Stimulated activated CD4-positive, alpha-beta T cell treated with anti-CD3 and anti-CD28 coated beads, Interleukin-1b, Interleukin-23, amount 100 ng/mL, for 24 hours (primary cell): ENCODE measurements around the gene CPNE5.

Experiments used
- DNase-seq, 4 experiments: peaks; one replicate each; pipeline ENCODE4 v3.0.0-alpha.2; 2020; ENCODE audit warnings: low read depth in 4 of 4, low spot score in 1 of 4

Gene CPNE5

DNA sequence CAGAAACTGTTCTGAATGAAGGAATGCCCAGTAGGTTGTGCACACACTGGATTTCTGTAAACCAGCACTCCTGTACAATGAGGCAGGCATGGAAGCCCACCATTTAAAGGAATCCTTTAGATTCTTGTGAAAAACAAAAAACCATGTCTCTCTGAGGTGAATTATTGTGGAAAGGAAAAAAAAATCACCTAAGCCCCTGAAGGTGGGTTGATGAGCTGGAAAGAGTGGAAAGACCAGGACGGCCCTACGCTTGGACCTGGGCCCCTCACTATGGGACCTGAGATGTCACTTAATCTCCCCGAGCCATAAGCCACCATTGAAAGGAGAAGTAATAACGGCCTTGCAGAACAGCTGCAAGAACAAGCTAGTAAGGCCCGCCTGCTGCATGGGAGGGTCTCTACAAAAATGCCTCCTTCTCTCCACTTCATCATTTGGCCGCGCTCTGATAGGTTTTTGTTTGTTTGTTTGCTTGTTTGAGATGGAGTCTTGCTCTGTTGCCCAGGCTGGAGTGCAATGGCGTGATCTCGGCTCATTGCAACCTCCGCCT, 72.8 kb downstream of the CPNE5 start:
- DNase-seq: no peak

DNA sequence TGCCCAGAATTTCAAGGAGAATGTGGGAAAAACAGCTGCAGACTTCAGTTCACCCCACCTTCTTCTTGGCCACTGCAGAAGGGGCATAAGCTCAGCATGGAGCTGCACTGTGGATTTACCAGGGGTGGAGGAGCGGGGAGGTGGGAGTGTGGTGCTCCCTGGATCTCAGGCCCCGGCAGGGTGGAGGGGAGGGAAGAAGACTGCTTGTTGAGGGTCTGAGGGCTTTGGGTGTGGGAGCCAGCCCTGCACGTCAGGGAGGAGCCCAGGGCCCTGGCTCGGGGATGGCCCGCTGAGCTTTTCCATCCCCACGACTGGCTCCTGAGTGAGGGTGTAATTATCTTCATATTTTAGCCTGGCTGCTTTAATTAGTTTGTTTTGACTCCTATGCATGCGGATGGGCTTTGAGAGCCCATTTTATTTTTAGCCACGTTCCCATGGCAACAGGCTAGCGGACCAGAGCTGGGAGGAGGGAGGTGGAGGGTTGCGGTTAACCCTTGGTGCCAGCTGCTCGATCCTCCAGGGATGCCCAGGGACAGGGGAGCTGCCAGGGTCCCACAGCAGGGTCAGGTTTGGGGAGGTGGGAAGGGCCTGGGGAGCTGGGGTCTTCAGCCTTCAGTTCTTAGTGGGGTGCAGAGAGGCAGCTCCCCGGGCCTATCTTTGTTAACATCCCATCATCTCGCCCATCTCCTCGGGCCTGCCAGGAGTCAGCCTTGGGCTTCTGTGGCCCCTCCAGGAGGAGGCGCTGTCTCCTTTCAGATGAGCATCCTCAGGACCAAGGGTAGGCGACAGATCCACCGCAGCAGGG, 73.4 kb downstream of the CPNE5 start:
- DNase-seq: peak; percentile 59 to 77 (median 66)

DNA sequence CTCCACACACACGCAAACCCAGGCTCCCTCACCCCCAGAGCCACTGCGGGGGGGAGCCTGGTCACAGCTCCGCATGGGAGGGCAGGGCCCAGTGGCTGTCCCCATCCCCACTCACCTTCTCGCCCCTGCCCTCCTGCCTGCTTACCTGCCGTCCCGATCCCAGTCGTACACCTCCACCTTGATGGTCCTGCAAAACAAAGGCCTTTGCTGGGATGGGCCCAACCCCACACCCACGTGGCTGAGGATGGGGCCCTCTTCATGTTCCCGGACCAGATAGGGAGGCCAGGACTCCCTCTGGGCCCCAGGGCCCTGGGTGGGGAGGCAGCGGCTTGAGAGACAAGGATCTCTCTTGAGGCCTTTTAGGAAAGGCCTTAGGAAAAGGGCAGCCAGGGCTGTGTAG, 74.1 kb downstream of the CPNE5 start:
- no peak for DNase-seq

DNA sequence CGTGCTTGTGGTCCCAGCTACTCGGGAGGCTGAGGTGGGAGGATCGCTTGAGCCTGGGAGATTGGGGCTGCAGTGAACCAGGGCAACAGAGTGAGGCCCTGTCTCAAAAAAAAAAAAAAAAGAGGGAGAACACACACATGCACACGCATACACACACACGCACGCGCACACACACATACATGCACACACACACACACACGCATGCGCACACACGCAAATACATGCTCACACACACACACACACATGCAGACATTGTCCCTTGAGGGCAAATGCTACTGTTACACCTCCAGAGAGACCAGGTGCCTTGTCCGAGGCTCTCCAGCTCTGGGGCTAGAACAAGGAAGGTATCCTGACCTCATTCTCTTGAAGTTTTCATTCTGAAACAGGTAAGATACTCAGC, 77.1 kb downstream of the CPNE5 start:
- no peak for DNase-seq

DNA sequence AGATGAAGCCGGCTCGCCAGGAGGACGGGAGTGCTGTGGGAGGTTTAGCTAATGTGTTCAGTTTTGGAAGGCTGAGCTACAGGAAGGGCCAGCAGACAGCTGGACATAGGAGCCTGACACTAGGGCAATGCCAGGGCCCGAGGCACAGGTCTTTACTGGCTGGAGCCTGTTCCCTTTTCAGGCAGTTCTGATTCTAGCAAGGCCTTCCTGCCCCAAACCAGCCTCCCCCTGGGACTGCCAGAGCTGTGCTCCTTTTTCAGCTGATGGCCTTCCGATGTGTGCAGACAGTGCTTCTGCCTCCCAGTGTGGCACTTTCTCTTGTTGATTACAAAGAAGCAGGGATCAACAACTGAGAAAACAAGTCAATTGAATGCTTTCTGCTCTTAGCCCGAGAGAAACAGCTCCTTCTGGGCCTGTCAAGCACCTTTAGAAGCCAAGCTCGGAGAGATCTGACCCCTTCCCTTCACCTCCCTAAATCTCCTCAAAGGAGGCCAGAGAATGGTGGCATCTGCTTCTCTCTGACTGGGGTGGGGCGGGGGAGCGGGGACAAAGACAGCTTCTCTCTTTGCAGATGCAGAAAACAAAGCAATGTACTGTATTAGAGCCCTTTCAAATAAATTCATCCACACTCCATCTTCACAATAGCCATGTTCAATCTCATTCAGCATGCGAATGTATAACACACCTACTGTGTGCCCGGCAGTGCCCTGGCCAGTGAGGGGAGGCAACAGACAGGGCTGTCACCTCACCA, 78.4 kb downstream of the CPNE5 start:
- no peak for DNase-seq

DNA sequence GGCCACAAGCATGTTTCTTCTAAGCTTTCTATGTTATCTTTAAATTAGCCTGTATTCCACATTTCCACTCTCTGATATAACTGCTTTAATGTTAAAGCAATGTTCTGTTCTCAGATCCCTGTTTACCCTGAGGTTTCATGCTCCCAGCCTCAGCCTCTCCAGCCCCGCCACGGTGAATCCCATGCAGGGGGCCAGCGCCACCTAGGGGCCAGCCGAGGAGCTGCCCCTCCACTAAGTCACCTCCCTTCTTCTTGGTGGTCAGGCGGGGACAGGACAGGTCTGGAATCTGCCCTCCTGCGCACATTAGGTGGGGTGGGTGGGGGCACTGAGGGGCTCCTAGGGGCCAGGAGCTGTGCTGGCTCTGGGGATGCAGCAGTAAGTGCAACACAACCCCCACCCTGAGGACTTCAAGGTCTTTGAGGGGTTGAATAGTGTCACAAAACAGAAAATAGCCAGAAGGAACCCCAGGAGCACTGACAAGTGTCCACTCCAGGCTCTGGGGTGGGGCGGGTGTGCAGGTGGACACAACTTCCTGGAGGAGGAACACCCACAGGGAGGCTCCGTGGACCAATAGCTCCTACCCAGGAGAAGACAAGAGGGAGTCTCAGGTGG, 80.0 kb downstream of the CPNE5 start:
- DNase-seq: peak; percentile 63 to 72 (median 70)

DNA sequence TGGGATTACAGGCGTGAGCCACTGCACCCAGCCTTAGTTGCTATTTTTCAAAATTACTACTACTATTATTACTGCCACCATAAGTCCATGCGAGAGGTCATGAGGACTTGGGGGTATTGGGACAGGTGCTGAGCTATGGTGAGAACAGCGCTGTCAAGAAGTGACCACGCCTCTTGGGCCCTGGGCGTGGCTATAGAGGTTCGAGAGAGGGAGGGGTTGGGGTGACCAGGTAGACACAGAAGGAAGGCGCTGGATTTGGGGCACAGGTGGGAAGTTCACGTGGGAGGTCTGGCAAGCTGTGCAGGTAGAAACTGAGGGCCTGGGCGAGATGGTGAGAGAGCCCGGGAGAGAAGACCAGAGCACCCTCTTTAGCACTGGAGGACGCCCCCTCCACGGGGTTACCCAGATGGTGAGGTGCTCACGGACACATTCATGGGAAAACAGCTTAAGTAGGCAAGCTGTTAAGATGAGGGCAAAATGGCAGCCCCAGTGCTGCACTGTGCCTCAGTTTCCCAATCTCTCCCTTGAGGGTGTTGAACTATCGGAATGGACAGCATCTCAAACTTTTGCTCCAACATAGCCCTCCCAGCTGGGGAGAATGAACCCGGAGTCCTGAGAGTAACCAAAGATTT, 80.6 kb downstream of the CPNE5 start:
- no peak for DNase-seq

DNA sequence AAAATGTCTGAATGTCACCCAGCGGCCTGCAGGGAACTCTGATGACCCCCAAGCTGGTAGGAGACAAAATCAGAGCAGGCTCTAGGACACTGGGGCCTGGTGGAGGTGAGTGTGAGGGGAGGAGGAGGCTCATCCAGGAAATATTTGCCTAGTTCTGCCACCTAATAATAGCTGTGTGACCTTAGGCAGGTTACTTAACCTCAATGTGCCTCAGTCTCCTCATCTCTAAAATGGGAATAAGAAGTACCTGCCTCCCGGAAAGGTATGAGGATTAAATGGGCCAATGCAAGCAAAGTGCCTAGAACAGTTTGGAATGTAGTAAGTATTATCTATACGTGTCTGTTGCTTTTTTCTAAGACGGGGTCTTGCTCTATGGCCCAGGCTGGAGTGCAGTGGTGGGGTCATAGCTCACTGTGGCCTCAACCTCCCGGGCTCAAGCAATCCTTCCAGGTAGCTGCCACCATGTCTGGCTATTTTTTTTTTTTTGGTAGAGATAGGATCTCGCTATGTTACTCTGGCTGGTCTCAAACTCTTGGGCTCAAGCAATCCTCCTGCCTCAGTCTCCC, 81.2 kb downstream of the CPNE5 start:
- no peak for DNase-seq

DNA sequence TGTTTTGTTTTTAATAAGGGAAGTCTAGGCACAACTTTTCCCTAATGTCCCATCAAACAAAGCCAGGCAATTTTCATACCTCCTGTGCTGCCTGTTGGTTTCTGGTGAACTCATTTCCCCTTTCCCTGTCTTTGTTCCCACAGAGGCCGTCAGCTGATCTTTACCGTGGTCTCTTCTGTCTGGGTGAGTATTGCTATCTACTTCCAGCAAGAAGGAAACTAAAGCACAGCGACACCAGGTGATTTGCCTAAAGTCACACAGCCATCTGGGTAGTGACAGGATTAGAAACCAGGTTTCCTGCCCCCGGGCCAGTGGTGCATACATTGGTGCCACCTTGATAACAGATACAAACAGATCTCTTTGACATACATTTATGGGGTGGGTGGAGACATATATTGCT, 82.0 kb downstream of the CPNE5 start:
- DNase-seq: no peak

DNA sequence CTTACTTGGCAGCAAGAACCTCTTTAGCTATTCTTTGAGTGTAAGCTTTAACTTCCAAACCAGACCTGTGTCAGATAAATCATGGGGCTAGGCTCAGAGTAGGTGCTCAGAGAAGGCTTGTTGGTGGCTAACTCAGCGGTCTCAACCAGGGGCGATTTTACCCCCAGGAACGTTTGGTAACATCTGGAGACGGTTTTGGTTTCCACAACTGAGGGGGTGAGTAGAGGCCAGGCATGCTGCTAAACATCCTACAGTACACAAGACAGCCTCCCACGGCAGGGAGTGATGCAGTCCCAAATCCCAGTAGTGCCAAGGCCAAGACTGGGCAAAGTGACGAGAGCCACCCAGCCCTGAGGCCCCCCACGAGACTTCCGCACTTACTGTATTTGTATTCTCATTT, 82.5 kb downstream of the CPNE5 start:
- DNase-seq: no peak

DNA sequence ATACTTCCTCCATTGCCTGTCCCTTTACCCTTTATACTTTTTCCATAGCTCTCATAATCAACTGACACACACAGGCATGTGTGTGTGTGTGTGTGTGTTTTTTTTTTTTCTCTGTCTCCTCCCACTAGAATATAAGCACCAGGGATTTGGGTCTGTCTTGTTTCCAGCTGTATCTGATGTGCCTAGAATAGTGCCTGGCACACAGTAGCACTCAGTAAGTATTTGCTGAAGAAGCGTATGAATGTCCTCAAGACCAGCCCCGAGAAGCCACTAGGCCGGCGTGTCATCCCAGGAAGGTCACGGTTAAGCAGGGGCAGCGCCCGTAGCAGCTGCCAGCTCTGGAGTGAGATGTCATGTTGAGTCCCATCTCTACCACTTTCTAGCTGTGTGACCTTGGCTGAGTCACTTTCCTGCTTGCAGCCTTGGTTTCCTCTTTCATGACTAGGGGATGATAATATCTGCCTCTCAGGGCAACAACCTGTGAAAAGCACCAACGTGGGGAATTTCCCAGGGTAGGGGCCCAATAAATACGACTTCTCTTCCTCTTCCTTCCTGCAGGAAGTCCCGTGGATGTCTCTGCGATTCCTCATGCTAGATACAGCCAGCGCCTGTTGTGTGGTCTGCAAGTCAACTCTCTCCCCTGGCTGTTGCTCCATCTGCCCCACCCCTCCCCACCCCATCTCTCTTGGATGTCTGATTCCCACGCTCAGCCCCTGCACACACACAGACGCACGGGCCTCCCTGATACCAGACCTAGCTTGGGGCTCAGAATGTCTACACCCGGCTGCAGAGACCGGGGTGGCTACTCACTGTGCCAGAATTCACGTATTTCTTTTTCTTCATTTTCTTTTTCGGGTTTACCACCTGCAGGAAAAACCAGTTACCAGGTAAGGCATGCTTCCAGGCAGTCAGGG, 83.6 kb downstream of the CPNE5 start:
- peak; percentile 31 to 70 (median 48) for DNase-seq

DNA sequence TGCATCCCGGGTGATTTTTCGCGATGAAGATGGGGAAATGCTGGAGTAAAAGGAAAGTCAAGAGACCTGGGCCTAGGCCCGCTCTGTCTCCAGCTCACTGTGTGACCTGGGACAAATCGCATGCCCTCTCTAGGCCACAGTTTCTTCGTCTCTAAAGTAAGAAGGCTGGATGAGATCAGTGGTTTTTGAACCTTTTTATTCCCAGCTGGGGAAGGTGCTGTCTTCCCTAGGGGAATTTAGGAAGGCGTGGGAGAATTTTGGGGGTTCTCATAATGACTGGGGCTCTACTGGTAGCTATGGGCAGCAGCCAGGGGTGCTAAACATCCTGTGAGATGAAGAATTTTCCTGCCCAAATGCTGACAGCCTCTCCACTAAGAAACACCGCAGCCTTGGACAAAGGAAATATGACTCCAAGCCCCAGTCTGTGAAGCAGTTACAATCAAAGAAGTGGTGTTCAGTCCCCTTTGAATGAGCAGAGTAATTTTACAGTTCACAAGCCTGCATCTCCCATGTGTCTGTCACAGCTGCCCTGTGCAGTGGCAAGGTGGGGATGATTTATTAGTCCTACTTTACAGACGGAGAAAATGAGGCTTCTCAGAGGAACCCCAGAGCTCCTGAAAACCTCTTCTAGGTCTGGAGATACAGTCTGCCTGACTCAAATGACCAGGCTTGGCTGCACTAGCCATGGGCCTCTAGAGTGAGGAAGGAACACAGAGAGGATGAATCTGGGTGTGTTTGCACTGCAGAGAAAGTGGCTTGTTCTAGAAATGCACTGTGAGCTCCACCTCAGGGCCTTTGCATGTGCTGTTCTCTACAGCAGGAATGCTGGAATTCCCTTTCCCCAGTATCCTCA, 84.4 kb downstream of the CPNE5 start:
- no peak for DNase-seq

DNA sequence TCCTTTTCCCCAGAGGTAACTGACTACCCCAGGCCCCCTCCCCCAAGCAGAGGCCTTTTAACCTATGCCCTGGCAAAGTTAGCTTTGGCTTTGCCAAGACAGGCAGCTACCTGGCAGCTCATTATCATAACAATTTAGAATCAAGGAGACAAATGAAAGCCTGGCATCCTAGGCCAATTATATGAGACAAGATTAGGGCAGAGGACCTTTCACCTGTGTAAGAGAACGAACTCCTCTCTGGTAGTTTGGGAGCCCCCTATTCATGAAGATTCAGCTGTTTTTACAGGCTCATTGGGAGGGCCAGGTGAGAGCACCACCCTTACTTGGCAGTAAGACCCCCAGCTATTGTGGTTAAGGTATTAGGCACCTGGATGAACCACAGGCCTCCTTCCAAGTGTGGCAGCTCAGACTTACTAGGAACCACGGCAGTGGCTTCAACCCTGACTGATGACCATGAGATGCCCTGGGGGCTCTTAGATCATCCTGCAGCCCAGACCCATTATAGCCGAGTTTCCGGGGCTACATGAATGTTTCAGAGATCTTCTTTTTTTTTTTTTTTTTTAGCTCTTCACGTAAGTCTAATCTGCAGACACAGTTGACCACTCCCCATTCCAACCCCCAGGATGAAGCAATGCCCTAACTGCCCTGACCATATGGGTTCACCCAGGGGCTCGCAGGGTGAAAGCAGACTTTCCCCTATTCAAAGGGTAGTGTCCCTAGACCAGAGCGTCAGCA, 85.4 kb downstream of the CPNE5 start:
- DNase-seq: no peak

DNA sequence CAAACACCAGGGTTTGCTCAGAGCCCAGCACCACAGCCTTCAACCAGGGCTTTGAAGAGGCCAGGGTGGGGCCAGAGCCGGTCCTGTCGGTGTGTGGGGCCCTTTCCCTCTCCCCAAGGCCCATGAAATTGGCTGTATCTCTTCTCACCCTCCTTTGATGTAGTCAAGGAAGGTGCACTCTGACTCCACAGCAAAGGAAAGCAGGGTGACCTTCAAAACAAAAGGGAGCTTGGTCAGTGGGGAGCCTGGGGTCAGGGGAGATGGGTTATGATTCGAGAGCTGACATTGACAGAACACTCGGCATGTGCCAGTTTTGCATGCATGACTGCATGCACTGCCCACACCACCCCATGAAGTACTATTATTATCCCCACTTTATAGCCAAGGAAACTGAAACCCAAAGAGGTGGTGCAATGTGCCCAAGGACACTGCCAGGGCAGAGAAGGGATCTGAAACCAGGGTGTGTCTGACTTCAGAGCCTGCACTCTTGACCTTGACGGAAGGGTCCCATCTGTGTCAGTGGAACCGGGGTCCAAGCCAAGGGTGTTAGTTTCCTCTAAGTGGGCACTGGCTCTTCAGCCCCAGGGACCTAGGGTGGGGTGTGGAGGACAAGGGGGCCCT, 86.2 kb downstream of the CPNE5 start:
- DNase-seq: no peak

DNA sequence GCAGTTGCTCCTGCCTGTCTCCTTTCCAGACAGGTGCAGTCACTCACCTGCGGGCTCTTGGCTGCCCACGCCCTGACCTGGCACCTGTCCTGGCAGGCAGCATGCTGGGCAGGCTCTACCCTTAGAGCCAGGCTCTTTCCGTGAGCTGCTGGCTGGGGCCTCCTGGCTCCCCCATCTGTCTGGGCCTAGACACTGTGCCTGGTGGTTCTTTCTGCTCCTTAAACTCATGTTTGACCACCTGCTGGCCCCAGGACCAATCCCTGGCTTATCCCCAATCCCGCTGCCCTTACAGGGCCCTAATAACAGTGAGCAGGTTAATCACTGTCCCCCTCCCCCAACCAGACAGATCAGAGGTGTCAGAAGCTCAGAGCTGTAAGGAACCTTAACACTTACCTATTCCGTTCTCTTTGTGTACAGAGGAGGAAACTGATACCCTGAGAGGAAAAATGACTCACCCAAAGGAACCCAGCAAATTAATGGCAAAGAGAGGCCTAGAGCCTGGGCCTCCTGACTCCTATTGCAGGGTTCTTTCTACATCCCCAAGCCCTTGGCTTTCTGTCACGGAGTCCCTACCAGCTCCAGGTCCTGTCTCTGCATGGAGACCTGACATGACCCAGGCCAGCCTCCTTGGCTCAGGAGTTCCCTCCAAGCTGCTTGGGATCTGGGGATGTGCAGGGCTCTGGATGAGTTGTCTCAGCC, 86.9 kb downstream of the CPNE5 start:
- DNase-seq: no peak

DNA sequence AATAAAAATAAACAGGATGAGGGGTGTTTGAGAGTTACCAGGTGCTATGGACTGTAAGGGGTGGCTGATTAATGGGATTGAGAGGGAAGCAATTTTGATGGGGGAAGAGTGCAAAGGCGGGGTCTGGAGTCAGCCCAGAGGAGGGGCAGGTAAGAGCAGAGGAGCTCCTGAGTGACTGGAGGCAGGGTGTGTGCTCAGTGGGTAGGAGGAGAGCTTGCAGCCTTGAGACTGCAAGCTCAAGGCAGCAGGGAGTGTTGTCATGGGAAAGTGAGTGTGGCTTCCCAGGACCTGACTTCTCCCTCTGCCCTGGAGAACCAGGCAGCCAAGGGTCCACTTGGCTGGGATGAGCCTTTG, 87.4 kb downstream of the CPNE5 start:
- no peak for DNase-seq

DNA sequence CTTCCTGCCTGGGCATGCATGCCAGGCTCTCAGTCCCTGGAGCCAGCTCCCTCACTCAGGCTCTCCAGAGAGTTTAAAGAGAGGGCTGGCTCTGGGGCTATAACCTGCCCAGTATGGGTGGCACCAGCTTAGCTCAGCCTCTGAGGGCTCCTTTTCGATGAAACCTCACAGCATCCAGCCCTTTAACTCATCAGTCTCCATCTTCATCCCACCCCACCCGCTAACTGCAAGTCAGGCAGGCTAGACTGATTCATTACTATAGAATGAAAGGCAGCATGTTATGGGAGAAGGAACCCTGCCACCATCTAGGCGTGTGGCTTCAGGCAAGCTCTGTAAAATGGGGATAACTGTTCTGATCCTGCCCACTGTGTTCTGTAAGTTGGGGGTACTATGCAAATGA, 88.2 kb downstream of the CPNE5 start:
- DNase-seq: no peak
